ENCODE measurements around the gene TSEN34.
"Not testable (repeated sequence)": the region's sequence is repeated elsewhere in the genome, so short reads cannot be mapped to it uniquely, and the experiment has no call there.

Gene TSEN34

GRCh38 chr19:54162884-54163283, 28.2 kb upstream of the TSEN34 start:
- no peak for TF ChIP-seq CTCF (IDR thresholded peaks at IDR 0.05; ENCODE audit: unreplicated experiment in 3 of 3)
- Mint-ChIP-seq H3K27me3 (ENCODE audit: low read depth) (peaks cover 16% of the 10 kb centered on the region), H3K4me3 (peak overlapping the region in 2 of 3 experiments; percentile 35 to 84), H3K27ac (no peak overlapping the region), H3K9me3 (peaks cover 17% of the 10 kb centered on the region), H3K36me3 (ENCODE audit: low read depth) (peaks cover 19% of the 10 kb centered on the region), H3K4me1 (peaks cover 34% of the 10 kb centered on the region)

GRCh38 chr19:54164369-54165068, 26.6 kb upstream of the TSEN34 start:
- TF ChIP-seq CTCF (IDR thresholded peaks at IDR 0.05; ENCODE audit: unreplicated experiment in 3 of 3) = no peak
- Mint-ChIP-seq H3K4me1 (peaks cover 22% of the 10 kb centered on the region), H3K4me3 (peak overlapping the region in 1 of 3 experiments; percentile 52), H3K36me3 (ENCODE audit: low read depth) (peaks cover 17% of the 10 kb centered on the region), H3K27ac (no peak overlapping the region), H3K9me3 (peaks cover 17% of the 10 kb centered on the region), H3K27me3 (ENCODE audit: low read depth) (peaks cover 16% of the 10 kb centered on the region)

GRCh38 chr19:54165222-54165621, 25.9 kb upstream of the TSEN34 start:
- peaks cover 13% of the 10 kb centered on the region for H3K9me3 Mint-ChIP-seq
- peaks cover 15% of the 10 kb centered on the region for H3K4me1 Mint-ChIP-seq
- H3K27me3 Mint-ChIP-seq (ENCODE audit: low read depth) = peaks cover 16% of the 10 kb centered on the region
- peaks cover 11% of the 10 kb centered on the region for H3K36me3 Mint-ChIP-seq (ENCODE audit: low read depth)
- H3K4me3 Mint-ChIP-seq = no peak overlapping the region
- H3K27ac Mint-ChIP-seq = no peak overlapping the region
- no peak for TF ChIP-seq CTCF (IDR thresholded peaks at IDR 0.05; ENCODE audit: unreplicated experiment in 3 of 3)

GRCh38 chr19:54168174-54168917, 22.8 kb upstream of the TSEN34 start:
- peaks cover 8% of the 10 kb centered on the region for H3K9me3 Mint-ChIP-seq
- peaks cover 3% of the 10 kb centered on the region for H3K36me3 Mint-ChIP-seq (ENCODE audit: low read depth)
- peak; percentile 76 to 81 (median 79) for TF ChIP-seq CTCF (IDR thresholded peaks at IDR 0.05; ENCODE audit: unreplicated experiment in 3 of 3)
- H3K27me3 Mint-ChIP-seq (ENCODE audit: low read depth) = peaks cover 9% of the 10 kb centered on the region
- no peak overlapping the region for H3K27ac Mint-ChIP-seq
- peaks cover 5% of the 10 kb centered on the region for H3K4me1 Mint-ChIP-seq
- H3K4me3 Mint-ChIP-seq = no peak overlapping the region

- peaks cover 1% of the 10 kb centered on the region for H3K36me3 Mint-ChIP-seq (ENCODE audit: low read depth)
- H3K27me3 Mint-ChIP-seq (ENCODE audit: low read depth) = peaks cover 7% of the 10 kb centered on the region
- H3K9me3 Mint-ChIP-seq = peaks cover 8% of the 10 kb centered on the region
- H3K4me3 Mint-ChIP-seq = no peak overlapping the region
- peaks cover 5% of the 10 kb centered on the region for H3K4me1 Mint-ChIP-seq
- no peak overlapping the region for H3K27ac Mint-ChIP-seq
- TF ChIP-seq CTCF (IDR thresholded peaks at IDR 0.05; ENCODE audit: unreplicated experiment in 3 of 3) = no peak
Observed at GRCh38 chr19:54169149-54169740, 21.9 kb upstream of the TSEN34 start.

GRCh38 chr19:54171736-54172431, 19.2 kb upstream of the TSEN34 start:
- not testable (repeated sequence) for H3K4me1 Mint-ChIP-seq
- Mint-ChIP-seq H3K27ac (peak overlapping the region in 2 of 3 experiments; percentile 4 to 10), H3K4me3 (peak overlapping the region in 2 of 3 experiments; percentile 46 to 60)

More at GRCh38 chr19:54171736-54172431, 19.2 kb upstream of the TSEN34 start:
- not testable (repeated sequence) for H3K36me3 Mint-ChIP-seq (ENCODE audit: low read depth); H3K27me3 Mint-ChIP-seq (ENCODE audit: low read depth); H3K9me3 Mint-ChIP-seq

All from nephron (organoid).